NCI-H82 (cell line): ENCODE data around the gene JRKL.
"Not testable (repeated sequence)": the region's sequence is repeated elsewhere in the genome, so short reads cannot be mapped to it uniquely, and the experiment has no call there.

ENCODE experiments used
- DNase-seq: peaks from one replicate; lab custom pipeline; 2025; lab: John Stamatoyannopoulos, UW

The JRKL gene

DNA sequence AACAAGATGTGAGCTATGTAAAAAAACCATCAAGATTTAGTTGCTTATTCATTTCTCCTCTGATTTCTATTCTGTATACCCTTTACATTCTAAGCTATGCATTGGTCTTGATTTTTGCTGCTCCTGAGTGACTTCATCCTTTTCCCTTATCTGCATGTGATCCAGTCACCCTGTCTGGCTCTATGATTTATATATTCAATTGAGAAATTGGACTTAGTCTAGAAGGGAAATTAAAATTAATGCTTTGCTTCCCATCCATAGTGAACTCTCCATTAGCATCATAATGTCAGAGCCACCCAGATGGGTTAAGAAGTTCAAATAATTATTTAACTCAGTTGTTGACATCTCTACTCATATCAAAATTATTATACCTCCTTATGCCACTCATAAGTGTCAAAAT, 5.0 kb downstream of the JRKL start:
- DNase-seq: no peak

DNA sequence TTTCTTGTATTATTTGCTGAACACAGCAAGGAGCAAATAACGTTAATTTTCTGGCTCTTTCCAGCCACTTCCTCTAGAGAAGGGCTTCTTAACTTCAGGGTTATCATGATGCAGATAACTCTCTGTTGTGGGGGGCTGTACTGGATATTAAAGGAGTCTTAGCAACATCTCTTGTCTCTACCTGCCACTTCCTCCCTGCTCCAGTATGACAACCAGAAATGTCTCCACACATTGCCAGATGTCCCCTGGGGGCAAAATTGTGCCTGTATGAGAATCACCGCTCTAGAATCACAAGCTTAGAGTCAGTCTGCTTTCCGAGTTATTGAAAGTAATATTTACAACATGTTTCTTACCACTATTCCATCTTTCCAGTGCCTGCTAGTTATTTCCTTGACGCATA, 6.8 kb downstream of the JRKL start:
- no peak for DNase-seq

DNA sequence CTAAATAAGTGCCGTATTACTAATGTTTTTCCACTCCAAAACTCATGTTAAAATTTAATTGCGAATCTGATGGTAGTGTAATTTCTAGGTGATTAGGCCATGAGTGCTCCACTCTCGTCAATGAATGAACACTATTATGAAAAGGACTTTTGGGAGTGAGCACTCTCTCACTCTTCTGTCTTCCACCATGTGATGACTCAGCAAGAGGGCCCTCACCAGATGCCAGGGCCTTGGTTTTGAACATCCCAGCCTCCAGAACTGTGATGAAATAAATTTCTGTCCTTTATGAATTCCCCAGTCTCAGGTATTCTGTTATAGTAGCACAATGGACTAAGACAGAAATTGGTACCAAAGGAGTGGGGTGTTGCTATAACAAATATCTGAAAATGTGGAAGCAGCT, 8.1 kb downstream of the JRKL start:
- no peak for DNase-seq

DNA sequence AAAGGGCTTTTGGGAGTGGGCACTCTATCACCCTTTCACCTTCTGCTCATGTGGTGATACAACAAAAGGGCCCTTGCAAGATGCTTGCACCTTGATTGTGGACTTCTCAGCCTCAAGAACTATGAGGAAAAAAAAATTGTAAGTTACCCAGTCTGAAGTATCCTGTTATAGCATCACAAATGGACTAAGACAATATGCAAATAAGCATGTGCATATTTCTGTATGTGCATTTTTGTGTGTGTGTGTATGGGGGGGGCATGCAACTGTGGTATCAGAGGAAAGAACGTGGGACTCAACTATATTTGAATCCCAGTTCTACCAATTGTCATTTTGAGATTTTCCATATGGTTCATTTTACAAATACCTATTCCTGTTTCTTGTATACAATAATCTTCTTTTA, 10.9 kb downstream of the JRKL start:
- no peak for DNase-seq

DNA sequence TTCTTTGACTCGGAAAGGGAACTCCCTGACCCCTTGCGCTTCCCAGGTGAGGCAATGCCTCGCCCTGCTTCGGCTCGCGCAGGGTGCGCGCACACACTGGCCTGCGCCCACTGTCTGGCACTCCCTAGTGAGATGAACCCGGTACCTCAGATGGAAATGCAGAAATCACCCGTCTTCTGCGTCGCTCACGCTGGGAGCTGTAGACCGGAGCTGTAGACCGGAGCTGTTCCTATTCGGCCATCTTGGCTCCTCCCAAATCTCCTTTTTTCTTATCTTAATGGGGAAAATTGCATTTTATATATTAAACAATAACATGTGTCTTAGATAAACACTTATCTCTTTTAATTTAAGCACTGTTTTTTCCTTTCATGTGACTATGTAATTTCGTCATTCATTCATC, 21.6 kb downstream of the JRKL start:
- DNase-seq: peak; percentile 7

- DNase-seq: no peak
These were observed 23.1 kb downstream of the JRKL start for GRCh38 chr11:96412761-96413381.

GRCh38 chr11:96413408-96413807, 23.6 kb downstream of the JRKL start:
- DNase-seq: no peak

- DNase-seq: no peak
These were observed 34.9 kb downstream of the JRKL start for GRCh38 chr11:96424693-96425092.

DNA sequence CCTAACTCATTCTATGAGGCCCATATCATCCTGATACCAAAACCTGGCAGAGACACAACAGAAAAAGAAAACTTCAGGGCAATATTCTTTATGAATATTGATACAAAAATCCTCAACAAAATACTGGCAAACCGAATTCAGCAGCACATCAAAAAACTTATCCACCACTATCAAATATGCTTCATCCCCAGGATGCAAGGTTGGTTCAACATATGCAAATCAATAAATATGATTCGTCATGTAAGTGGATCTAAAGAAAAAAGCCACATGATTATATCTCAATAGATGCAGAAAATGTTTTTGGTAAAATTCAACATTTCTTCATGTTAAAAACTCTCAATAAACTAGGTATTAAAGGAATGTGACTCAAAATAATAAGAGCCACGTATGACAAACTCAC, 40.9 kb downstream of the JRKL start:
- no peak for DNase-seq

- DNase-seq: not testable (repeated sequence)
These were observed 42.8 kb downstream of the JRKL start for GRCh38 chr11:96432654-96433053.
